Mesodermal cell (in vitro differentiated cells): ENCODE data around the gene PPP1R3C.

Experiments
- H3K27ac ChIP-seq: 2 replicates; pipeline ENCODE4 v1.7.0; 2013; ENCODE audit warnings: mild to moderate bottlenecking, low read depth, low read length, moderate library complexity; ENCODE audit not compliant: severe bottlenecking
- H3K36me3 ChIP-seq: 2 replicates; pipeline ENCODE4 v1.7.1; 2013; ENCODE audit warnings: mild to moderate bottlenecking, low read length, moderate library complexity; ENCODE audit not compliant: control insufficient read depth, insufficient read depth
- H3K4me1 ChIP-seq: one replicate; pipeline ENCODE4 v1.7.1; 2013; ENCODE audit warnings: mild to moderate bottlenecking, low read length; ENCODE audit not compliant: insufficient read depth, control insufficient read depth, poor library complexity, severe bottlenecking
- H3K4me3 ChIP-seq: 2 replicates; pipeline ENCODE4 v1.7.0; 2013; ENCODE audit warnings: low read length, control low read depth, mild to moderate bottlenecking; ENCODE audit not compliant: insufficient read depth, poor library complexity, severe bottlenecking; ENCODE audit errors: extremely low read depth
- H3K9me3 ChIP-seq: 2 replicates; pipeline ENCODE4 v1.7.1; 2013; ENCODE audit warnings: mild to moderate bottlenecking, low read length, moderate library complexity; ENCODE audit not compliant: control insufficient read depth
- WGBS, 2 experiments: methylation state at CpG; one replicate each; pipeline ENCODE4 v1.1.5; 2013; ENCODE audit warnings: missing lambda C conversion rate in 2 of 2; ENCODE audit not compliant: insufficient coverage in 2 of 2; 5-methylcytosine and 5-hydroxymethylcytosine counted together

Gene PPP1R3C

GRCh38 chr10:91597197-91597881 lies 35.5 kb downstream of the PPP1R3C start:
- Histone ChIP-seq H3K27ac (no peak overlapping the region), H3K4me3 (no peak overlapping the region), H3K9me3 (no peaks in the 10 kb centered on the region), H3K4me1 (peaks cover 31% of the 10 kb centered on the region), H3K36me3 (no peaks in the 10 kb centered on the region)
- WGBS, 2 experiments, result 93 to 96% methylated on average over 7 of the region's 7 CpGs

- H3K9me3 ChIP-seq, result no peaks in the 10 kb centered on the region
- H3K4me1 ChIP-seq, result peaks cover 33% of the 10 kb centered on the region
- H3K27ac ChIP-seq, result peak overlapping the region; percentile 38
- H3K36me3 ChIP-seq, result no peaks in the 10 kb centered on the region
- WGBS, 2 experiments, result 82% methylated on average over 1 of the region's 1 CpG; no CpG with 5 or more reads in 1 of the 2 experiments
- H3K4me3 ChIP-seq, result no peak overlapping the region
These were observed 36.1 kb downstream of the PPP1R3C start for GRCh38 chr10:91596825-91597196.

- no peak overlapping the region for H3K27ac ChIP-seq
- H3K4me1 ChIP-seq, result peaks cover 63% of the 10 kb centered on the region
- WGBS, 2 experiments, result 89 to 100% methylated on average over 1 of the region's 2 CpGs
- H3K36me3 ChIP-seq, result no peaks in the 10 kb centered on the region
- H3K4me3 ChIP-seq, result no peak overlapping the region
- no peaks in the 10 kb centered on the region for H3K9me3 ChIP-seq
These were observed 39.0 kb downstream of the PPP1R3C start for GRCh38 chr10:91593834-91594233.

GRCh38 chr10:91593366-91593765 lies 39.5 kb downstream of the PPP1R3C start:
- Histone ChIP-seq H3K9me3 (no peaks in the 10 kb centered on the region), H3K36me3 (no peaks in the 10 kb centered on the region), H3K4me3 (no peak overlapping the region), H3K27ac (no peak overlapping the region), H3K4me1 (peaks cover 63% of the 10 kb centered on the region)
- 92 to 97% methylated on average over 2 to 3 of the region's 8 CpGs for WGBS, 2 experiments

- Histone ChIP-seq H3K36me3 (no peaks in the 10 kb centered on the region), H3K4me3 (no peak overlapping the region), H3K4me1 (peaks cover 63% of the 10 kb centered on the region), H3K27ac (peak overlapping the region; percentile 86), H3K9me3 (no peaks in the 10 kb centered on the region)
- WGBS, 2 experiments, result 81 to 92% methylated on average over 6 to 7 of the region's 8 CpGs
These were observed 40.5 kb downstream of the PPP1R3C start for GRCh38 chr10:91592266-91592975.

- Histone ChIP-seq H3K27ac (peak overlapping the region; percentile 86), H3K4me3 (no peak overlapping the region), H3K9me3 (no peaks in the 10 kb centered on the region), H3K4me1 (peaks cover 63% of the 10 kb centered on the region), H3K36me3 (no peaks in the 10 kb centered on the region)
- WGBS, 2 experiments, result 100% methylated on average over 1 to 2 of the region's 7 CpGs
These were observed 41.1 kb downstream of the PPP1R3C start for GRCh38 chr10:91591797-91592174.

- 82 to 88% methylated on average over 7 to 8 of the region's 10 CpGs for WGBS, 2 experiments
- no peaks in the 10 kb centered on the region for H3K9me3 ChIP-seq
- no peaks in the 10 kb centered on the region for H3K36me3 ChIP-seq
- peaks cover 59% of the 10 kb centered on the region for H3K4me1 ChIP-seq
- no peak overlapping the region for H3K4me3 ChIP-seq
- peak overlapping the region; percentile 86 for H3K27ac ChIP-seq
These were observed 41.7 kb downstream of the PPP1R3C start for GRCh38 chr10:91590904-91591796.

- H3K27ac ChIP-seq, result peak overlapping the region; percentile 86
- 81 to 96% methylated on average over 3 to 5 of the region's 7 CpGs for WGBS, 2 experiments
- peaks cover 59% of the 10 kb centered on the region for H3K4me1 ChIP-seq
- H3K4me3 ChIP-seq, result no peak overlapping the region
- H3K9me3 ChIP-seq, result no peaks in the 10 kb centered on the region
- no peaks in the 10 kb centered on the region for H3K36me3 ChIP-seq
These were observed 42.5 kb downstream of the PPP1R3C start for GRCh38 chr10:91590142-91590903.

- Histone ChIP-seq H3K27ac (peak overlapping the region; percentile 46), H3K4me1 (peaks cover 59% of the 10 kb centered on the region), H3K9me3 (no peaks in the 10 kb centered on the region), H3K4me3 (no peak overlapping the region), H3K36me3 (no peaks in the 10 kb centered on the region)
- WGBS, 2 experiments, result 100% methylated on average over 1 of the region's 3 CpGs
These were observed 43.2 kb downstream of the PPP1R3C start for GRCh38 chr10:91589658-91590035.

GRCh38 chr10:91589015-91589657 lies 43.7 kb downstream of the PPP1R3C start:
- WGBS, 2 experiments, result 88 to 91% methylated on average over 4 to 6 of the region's 6 CpGs
- Histone ChIP-seq H3K4me1 (peaks cover 59% of the 10 kb centered on the region), H3K36me3 (no peaks in the 10 kb centered on the region), H3K4me3 (no peak overlapping the region), H3K9me3 (no peaks in the 10 kb centered on the region), H3K27ac (peak overlapping the region; percentile 46)
